ENCODE measurements around the gene CCBE1. TPM values are rescaled to one million over a fixed set of nuclear protein-coding genes. Genes with fewer than 3 reads are reported as not detected.
A peak's percentile ranks its signal among the peaks of the same experiment; 100 is the strongest.

CCBE1 gene
- total and polyA plus RNA-seq, 9 of the 15 experiments (the other 6 are each of a cell fraction or from before 2014, with no cell fraction given) = 0.20 TPM; not detected in 8

DNA sequence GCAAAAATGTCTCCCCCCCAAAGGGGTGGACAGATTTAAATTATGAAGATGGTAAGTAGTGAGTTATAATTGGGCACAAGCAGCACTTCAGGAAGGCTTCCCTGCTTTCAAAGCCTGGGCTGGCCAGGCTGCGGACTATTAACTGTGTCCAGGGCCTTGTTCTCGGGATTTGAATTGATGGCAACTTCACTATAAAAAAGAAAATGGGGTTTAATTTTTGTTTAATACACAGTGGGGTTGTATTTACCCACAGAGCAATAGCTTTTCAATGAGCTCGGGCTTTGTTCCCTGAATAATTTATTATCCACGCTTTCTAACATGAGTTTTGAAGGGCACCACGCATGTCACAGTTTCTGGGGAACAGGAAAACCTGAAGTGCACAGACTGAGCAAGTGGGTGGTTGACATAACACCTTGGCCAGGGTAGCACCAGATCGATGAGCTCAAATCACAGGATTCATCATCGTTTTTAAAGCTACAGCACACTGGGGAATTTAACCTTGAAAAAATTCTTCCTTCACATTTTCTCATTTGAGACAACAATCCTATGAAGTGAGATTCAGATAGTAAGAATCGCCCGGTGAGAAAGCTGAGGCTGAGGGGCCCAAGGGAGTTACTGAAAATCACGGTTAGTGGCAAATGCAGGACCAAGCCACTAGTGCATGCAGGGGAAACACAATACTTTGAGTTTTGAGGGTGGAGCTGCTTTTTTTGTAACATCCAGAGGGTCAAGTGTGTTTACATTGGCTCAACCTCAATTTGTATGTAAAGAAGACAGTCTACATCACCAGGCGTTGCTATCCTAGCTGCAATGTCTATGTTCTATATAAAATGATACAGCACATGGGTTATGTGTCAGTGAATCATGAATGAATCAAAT lies 309.3 kb downstream of the CCBE1 start:
- Histone ChIP-seq H4K20me1 (replicated peaks; ENCODE audit: control insufficient read depth, insufficient read depth, low read length) (no peaks in the 10 kb centered on the region), H3K36me3 (ENCODE audit: control insufficient read depth, insufficient read depth, low read length) (no peaks in the 10 kb centered on the region), H3K79me2 (ENCODE audit: control insufficient read depth, insufficient read depth, low read length) (no peaks in the 10 kb centered on the region), H3K9me3 (replicated peaks; ENCODE audit: control insufficient read depth, insufficient read depth, low read depth, low read length) (no peaks in the 10 kb centered on the region), H3K27ac (ENCODE audit: extremely low read depth, low read depth, low read length) (no peak overlapping the region), H3K4me2 (ENCODE audit: insufficient read depth, low read length) (no peak overlapping the region), H3K9ac (ENCODE audit: insufficient read depth in 1 of 2, low read depth in 2 of 2, low read length in 2 of 2) (no peak overlapping the region), H2AFZ (ENCODE audit: low read depth, low read length) (no peak overlapping the region), H3K9me1 (ENCODE audit: control insufficient read depth, insufficient read depth, low read length) (no peaks in the 10 kb centered on the region), H3K4me1 (replicated peaks in 1 of 2; ENCODE audit: control insufficient read depth in 2 of 2, insufficient read depth in 2 of 2, low read length in 2 of 2) (no peaks in the 10 kb centered on the region), H3K27me3 (ENCODE audit: control insufficient read depth in 2 of 2, insufficient read depth in 2 of 2, low read length in 2 of 2) (peaks cover 0 to 8% of the 10 kb centered on the region in 2 experiments; a peak in 4 of 5 replicates), H3K4me3 (no peak overlapping the region)
- TF ChIP-seq FOXJ2 (tag; IDR thresholded peaks at IDR 0.05) (0 out of 2 replicates have a peak, but pooled peaks have one; percentile 5), ZNF175 (CRISPR knock-in tag; IDR thresholded peaks at IDR 0.05; ENCODE audit: low read depth) (no peak)
- no peak for FAIRE-seq
- 18% methylated on average over 10 of the region's 11 CpGs for WGBS (ENCODE audit: insufficient coverage, low coverage, missing lambda C conversion rate)
- DNase-seq (ENCODE audit: extremely low read depth in 1 of 4, low spot score in 3 of 4) = no peak
- intact Hi-C loops (cut with micrococcal nuclease) = no loop called here
- no peak for ATAC-seq
- CTCF ChIA-PET (ENCODE audit: low intra/inter-chr PET ratio) = no interaction called here
- no TSS peak for BruUV-seq (replicated peaks)
- POLR2A ChIA-PET = no interaction called here
- in situ Hi-C loops (cut with MboI) = no loop called here

DNA sequence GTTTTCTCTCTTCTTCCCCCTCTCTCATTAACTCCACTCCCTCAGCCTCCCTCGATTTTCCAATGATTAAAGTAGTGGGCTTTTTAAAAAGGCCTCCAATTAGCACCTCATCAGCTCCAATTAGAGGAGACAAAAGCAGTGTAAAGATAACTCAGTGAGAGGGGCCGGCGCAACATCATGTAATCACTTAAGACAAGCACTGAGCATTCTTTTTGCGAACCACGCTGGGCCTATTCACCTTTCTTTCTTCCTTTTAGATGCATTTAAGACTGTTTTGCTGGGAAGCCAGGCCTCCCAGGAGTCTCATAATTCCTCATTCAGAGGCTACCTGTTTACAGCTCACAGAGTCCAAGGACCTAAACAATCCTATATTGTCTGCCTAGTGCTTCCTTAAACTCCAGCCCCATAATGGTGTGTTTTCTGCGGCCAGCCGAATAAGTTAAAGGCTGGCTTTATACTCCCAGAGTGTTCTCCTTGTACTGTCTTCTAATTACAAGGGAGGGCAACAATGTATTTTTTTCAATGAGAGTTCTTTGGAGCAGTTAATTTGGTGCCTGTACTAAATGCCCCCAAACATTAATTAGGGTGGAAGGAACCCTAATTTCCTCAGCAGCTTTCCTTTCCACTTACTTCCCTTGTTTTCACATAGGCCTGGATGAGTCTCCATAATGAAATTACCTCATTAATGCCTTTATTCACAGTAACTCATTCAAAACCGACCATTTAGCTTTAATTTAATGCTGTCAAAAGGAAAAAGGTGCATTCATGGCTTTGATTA lies 310.1 kb downstream of the CCBE1 start:
- 19% methylated on average over 6 of the region's 8 CpGs for WGBS (ENCODE audit: insufficient coverage, low coverage, missing lambda C conversion rate)
- peaks cover 0 to 4% of the 10 kb centered on the region in 2 experiments; a peak in 4 of 5 replicates for H3K27me3 ChIP-seq (ENCODE audit: control insufficient read depth in 2 of 2, insufficient read depth in 2 of 2, low read length in 2 of 2)
- H3K36me3 ChIP-seq (ENCODE audit: control insufficient read depth, insufficient read depth, low read length) = no peaks in the 10 kb centered on the region
- DNase-seq (ENCODE audit: extremely low read depth in 1 of 4, low spot score in 3 of 4) (no peak), FAIRE-seq (no peak), ATAC-seq (no peak)
- H3K79me2 ChIP-seq (ENCODE audit: control insufficient read depth, insufficient read depth, low read length) = no peaks in the 10 kb centered on the region
- H3K4me2 ChIP-seq (ENCODE audit: insufficient read depth, low read length) = no peak overlapping the region
- H3K9ac ChIP-seq (ENCODE audit: insufficient read depth in 1 of 2, low read depth in 2 of 2, low read length in 2 of 2) = no peak overlapping the region
- no peak overlapping the region for H3K4me3 ChIP-seq
- TF ChIP-seq ZFP91 (CRISPR knock-in tag; IDR thresholded peaks at IDR 0.05) = no peak
- no peaks in the 10 kb centered on the region for H3K9me3 ChIP-seq (replicated peaks; ENCODE audit: control insufficient read depth, insufficient read depth, low read depth, low read length)
- in situ Hi-C loops (cut with MboI) = no loop called here
- POLR2A ChIA-PET = no interaction called here
- H2AFZ ChIP-seq (ENCODE audit: low read depth, low read length) = no peak overlapping the region
- CTCF ChIA-PET (ENCODE audit: low intra/inter-chr PET ratio) = no interaction called here
- H3K9me1 ChIP-seq (ENCODE audit: control insufficient read depth, insufficient read depth, low read length) = no peaks in the 10 kb centered on the region
- no peaks in the 10 kb centered on the region for H4K20me1 ChIP-seq (replicated peaks; ENCODE audit: control insufficient read depth, insufficient read depth, low read length)
- no TSS peak for BruUV-seq (replicated peaks)
- no peaks in the 10 kb centered on the region for H3K4me1 ChIP-seq (replicated peaks in 1 of 2; ENCODE audit: control insufficient read depth in 2 of 2, insufficient read depth in 2 of 2, low read length in 2 of 2)
- intact Hi-C loops (cut with micrococcal nuclease) = no loop called here
- no peak overlapping the region for H3K27ac ChIP-seq (ENCODE audit: extremely low read depth, low read depth, low read length)
